BLaER1 treated with 17β-estradiol and CSF1 and Interleukin-3, amounts not matched to agents 10 nM and 100 nM (cell line): ENCODE measurements around the gene SETD1A.

Source experiments
- H3K27ac ChIP-seq, 11 experiments: shearing (Covaris generic); formaldehyde crosslinking; 2 replicates each; pipeline ENCODE4 v1.8.1; 2022
- H3K27me3 ChIP-seq, 11 experiments: shearing (Covaris generic); formaldehyde crosslinking; 2 replicates each; pipeline ENCODE4 v1.8.1; 2022
- H3K36me3 ChIP-seq, 11 experiments: shearing (Covaris generic); formaldehyde crosslinking; 2 replicates each; pipeline ENCODE4 v1.8.1; 2022
- H3K4me1 ChIP-seq, 10 experiments: shearing (Covaris generic); formaldehyde crosslinking; 2 replicates each; pipeline ENCODE4 v1.8.1; 2022
- H3K4me2 ChIP-seq, 11 experiments: shearing (Covaris generic); formaldehyde crosslinking; 2 replicates each; pipeline ENCODE4 v1.8.1; 2022
- H3K4me3 ChIP-seq, 10 experiments: shearing (Covaris generic); formaldehyde crosslinking; 2 replicates each; pipeline ENCODE4 v1.8.1; 2022
- H3K9ac ChIP-seq, 11 experiments: shearing (Covaris generic); formaldehyde crosslinking; 2 replicates each; pipeline ENCODE4 v1.8.1; 2022
- H3K9me3 ChIP-seq, 11 experiments: shearing (Covaris generic); formaldehyde crosslinking; replicated peaks in 1 of 11; 2 replicates each; pipeline ENCODE4 v1.8.1; 2022
- H4K20me1 ChIP-seq, 11 experiments: shearing (Covaris generic); formaldehyde crosslinking; 2 replicates each; pipeline ENCODE4 v1.8.1; 2022
- Cebpa-rat ChIP-seq, 11 experiments: shearing (Covaris generic); IDR thresholded peaks; 2 replicates each; pipeline ENCODE4 v1.8.1; 2022

The SETD1A gene

DNA sequence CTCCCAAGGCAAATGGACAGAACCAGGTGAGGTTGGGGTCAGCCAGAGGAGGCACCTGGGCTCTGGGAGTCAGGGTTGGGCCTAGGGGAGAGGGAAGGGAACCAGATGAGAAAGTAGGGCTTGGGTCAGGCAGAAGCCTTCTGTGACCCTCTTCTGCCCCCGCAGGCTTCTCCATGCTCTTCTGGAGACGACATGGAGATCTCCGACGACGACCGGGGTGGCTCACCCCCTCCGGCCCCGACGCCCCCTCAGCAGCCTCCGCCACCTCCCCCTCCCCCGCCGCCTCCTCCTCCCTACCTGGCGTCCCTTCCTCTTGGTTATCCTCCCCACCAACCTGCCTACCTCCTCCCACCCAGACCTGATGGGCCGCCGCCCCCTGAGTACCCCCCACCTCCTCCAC, 7.9 kb downstream of the SETD1A start:
- H3K9me3 ChIP-seq = no peaks in the 10 kb centered on the region
- H4K20me1 ChIP-seq = peaks cover 0 to 81% (median 23%) of the 10 kb centered on the region in 11 experiments; a peak in 17 of 22 replicates
- no peak overlapping the region for H3K9ac ChIP-seq
- H3K4me1 ChIP-seq = no peaks in the 10 kb centered on the region
- no peaks in the 10 kb centered on the region for H3K27me3 ChIP-seq
- H3K4me2 ChIP-seq = no peak overlapping the region
- H3K36me3 ChIP-seq = peaks cover 94 to 100% (median 99%) of the 10 kb centered on the region in 11 experiments
- no peak overlapping the region for H3K4me3 ChIP-seq
- TF ChIP-seq Cebpa-rat (IDR thresholded peaks at IDR 0.05) = no peak
- H3K27ac ChIP-seq = no peak overlapping the region

DNA sequence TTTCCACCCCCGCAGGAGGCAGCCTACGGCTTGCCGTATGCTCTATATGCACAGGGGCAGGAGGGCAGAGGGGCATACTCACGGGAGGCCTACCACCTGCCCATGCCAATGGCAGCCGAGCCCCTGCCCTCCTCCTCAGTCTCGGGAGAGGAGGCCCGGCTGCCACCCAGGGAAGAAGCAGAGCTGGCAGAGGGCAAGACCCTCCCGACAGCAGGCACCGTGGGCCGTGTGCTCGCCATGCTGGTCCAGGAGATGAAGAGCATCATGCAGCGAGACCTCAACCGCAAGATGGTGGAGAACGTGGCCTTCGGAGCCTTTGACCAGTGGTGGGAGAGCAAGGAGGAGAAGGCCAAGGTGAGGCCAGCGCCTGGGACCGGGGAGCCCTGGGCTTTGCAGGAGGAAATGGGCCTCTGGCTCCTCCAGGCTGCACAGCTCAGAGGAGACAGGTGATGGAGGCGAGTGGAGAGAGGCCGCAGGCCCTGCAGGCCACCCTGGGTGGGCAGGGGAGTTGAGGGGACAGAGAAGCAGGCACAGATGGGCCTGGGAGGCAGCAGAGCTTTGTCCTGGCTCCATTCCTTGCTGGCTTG, 8.6 kb downstream of the SETD1A start:
- TF ChIP-seq Cebpa-rat (IDR thresholded peaks at IDR 0.05) = no peak

DNA sequence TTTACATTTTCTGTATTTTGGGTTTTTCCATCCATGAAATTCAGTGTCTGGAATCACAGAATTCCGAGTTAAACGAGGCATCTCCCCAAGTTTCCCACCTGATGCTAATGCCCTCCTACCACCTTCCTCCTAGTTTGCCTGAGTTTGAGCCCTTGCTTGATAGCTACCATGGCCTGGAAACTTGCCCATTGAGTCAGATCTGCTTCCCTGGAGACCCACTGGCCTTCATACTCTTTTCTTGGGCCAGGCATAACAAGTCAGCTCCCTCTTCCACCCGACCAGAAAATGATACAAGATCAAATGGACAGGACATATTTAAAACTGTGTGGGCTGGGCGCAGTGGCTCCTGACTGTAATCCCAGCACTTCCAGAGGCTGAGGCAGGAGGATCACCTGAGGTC, 10.2 kb downstream of the SETD1A start:
- Histone ChIP-seq H3K27me3 (no peaks in the 10 kb centered on the region), H3K9me3 (no peaks in the 10 kb centered on the region), H4K20me1 (peaks cover 0 to 76% (median 26%) of the 10 kb centered on the region in 11 experiments; a peak in 17 of 22 replicates), H3K9ac (no peak overlapping the region), H3K36me3 (peaks cover 94 to 100% (median 99%) of the 10 kb centered on the region in 11 experiments), H3K4me1 (no peaks in the 10 kb centered on the region), H3K4me3 (no peak overlapping the region), H3K27ac (no peak overlapping the region), H3K4me2 (no peak overlapping the region)
- TF ChIP-seq Cebpa-rat (IDR thresholded peaks at IDR 0.05) = no peak

More for the DNA sequence above, 8.6 kb downstream of the SETD1A start:
- Histone ChIP-seq H3K27ac (no peak overlapping the region), H3K9ac (no peak overlapping the region), H4K20me1 (peaks cover 0 to 85% (median 24%) of the 10 kb centered on the region in 11 experiments; a peak in 17 of 22 replicates), H3K27me3 (no peaks in the 10 kb centered on the region), H3K4me1 (no peaks in the 10 kb centered on the region), H3K36me3 (peaks cover 94 to 100% (median 99%) of the 10 kb centered on the region in 11 experiments), H3K4me2 (no peak overlapping the region), H3K9me3 (no peaks in the 10 kb centered on the region), H3K4me3 (no peak overlapping the region)

DNA sequence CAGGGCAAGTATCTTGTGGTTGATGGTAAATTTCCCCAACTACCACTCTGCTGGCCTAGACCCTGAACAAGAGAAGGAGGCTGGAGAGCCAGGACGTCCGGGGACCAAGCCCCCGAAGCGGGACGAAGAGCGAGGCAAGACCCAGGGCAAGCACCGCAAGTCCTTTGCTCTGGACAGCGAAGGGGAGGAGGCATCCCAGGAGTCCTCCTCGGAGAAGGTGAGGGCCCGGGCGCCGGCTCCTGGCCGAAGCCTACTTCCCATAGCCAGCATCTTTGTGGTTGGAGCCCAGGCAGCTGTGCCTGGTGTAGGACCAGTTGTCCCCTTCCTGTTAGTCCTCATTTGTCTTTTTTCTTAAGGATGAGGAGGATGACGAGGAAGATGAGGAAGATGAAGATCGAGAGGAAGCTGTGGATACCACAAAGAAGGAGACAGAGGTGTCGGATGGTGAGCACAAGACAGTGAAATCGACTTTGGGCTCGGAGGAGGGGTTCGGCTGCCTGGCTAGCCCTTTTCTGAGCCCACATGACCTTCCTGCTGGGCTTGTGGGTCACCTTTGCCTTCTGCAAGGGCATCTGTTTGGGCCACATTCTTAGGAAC, 11.8 kb downstream of the SETD1A start:
- peaks cover 94 to 100% (median 99%) of the 10 kb centered on the region in 11 experiments for H3K36me3 ChIP-seq
- H3K27ac ChIP-seq = no peak overlapping the region
- peaks cover 0 to 77% (median 32%) of the 10 kb centered on the region in 11 experiments; a peak in 15 of 22 replicates for H4K20me1 ChIP-seq
- no peaks in the 10 kb centered on the region for H3K4me1 ChIP-seq
- no peak overlapping the region for H3K4me2 ChIP-seq
- H3K9me3 ChIP-seq = no peaks in the 10 kb centered on the region
- no peaks in the 10 kb centered on the region for H3K27me3 ChIP-seq
- no peak for TF ChIP-seq Cebpa-rat (IDR thresholded peaks at IDR 0.05)
- no peak overlapping the region for H3K4me3 ChIP-seq
- H3K9ac ChIP-seq = peak overlapping the region in 1 of 11 experiments; percentile 23; a peak in 1 of 22 replicates

DNA sequence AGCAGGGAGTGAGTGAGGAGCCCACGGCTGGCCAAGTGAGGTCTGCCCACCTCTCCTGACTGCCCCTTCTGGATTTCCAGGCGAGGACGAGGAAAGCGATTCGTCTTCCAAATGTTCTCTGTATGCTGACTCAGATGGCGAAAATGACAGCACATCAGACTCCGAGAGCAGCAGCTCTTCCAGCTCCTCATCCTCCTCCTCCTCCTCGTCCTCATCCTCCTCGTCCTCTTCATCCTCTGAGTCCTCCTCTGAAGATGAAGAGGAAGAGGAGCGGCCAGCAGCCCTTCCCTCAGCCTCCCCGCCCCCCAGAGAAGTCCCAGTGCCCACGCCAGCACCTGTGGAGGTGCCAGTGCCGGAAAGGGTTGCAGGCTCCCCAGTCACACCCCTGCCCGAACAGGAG, 13.7 kb downstream of the SETD1A start:
- Histone ChIP-seq H3K27ac (no peak overlapping the region), H3K27me3 (no peaks in the 10 kb centered on the region), H3K36me3 (peaks cover 95 to 100% (median 100%) of the 10 kb centered on the region in 11 experiments), H3K9ac (no peak overlapping the region), H4K20me1 (peaks cover 0 to 77% (median 22%) of the 10 kb centered on the region in 11 experiments; a peak in 14 of 22 replicates), H3K4me1 (no peaks in the 10 kb centered on the region), H3K4me3 (no peak overlapping the region), H3K9me3 (no peaks in the 10 kb centered on the region), H3K4me2 (no peak overlapping the region)
- no peak for TF ChIP-seq Cebpa-rat (IDR thresholded peaks at IDR 0.05)

DNA sequence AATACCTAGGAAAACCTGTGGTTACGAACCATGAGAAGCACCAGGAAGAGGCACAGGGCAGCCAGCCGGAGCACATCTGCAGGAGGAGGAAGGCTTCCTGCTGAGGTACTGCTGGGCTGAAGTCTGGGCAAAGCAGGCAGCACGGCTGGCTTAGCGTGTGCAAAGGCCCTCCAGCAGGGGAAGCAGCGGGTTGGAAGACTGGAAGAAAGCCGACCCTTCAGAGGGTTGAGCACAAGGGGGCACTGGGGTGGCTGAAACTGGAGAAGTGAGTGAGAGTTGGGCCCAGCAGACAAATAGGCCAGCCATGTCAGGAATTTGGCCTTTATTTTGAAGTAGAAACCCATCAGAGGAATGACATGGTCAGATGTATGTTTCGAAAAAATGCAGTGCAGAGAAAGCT, 15.3 kb downstream of the SETD1A start:
- H3K27me3 ChIP-seq = no peaks in the 10 kb centered on the region
- H3K4me3 ChIP-seq = no peak overlapping the region
- no peak for TF ChIP-seq Cebpa-rat (IDR thresholded peaks at IDR 0.05)
- peaks cover 98 to 100% (median 100%) of the 10 kb centered on the region in 11 experiments for H3K36me3 ChIP-seq
- H4K20me1 ChIP-seq = peaks cover 4 to 79% (median 32%) of the 10 kb centered on the region in 11 experiments; a peak in 19 of 22 replicates
- H3K9ac ChIP-seq = no peak overlapping the region
- H3K9me3 ChIP-seq = no peaks in the 10 kb centered on the region
- H3K27ac ChIP-seq = no peak overlapping the region
- H3K4me2 ChIP-seq = no peak overlapping the region
- no peaks in the 10 kb centered on the region for H3K4me1 ChIP-seq

DNA sequence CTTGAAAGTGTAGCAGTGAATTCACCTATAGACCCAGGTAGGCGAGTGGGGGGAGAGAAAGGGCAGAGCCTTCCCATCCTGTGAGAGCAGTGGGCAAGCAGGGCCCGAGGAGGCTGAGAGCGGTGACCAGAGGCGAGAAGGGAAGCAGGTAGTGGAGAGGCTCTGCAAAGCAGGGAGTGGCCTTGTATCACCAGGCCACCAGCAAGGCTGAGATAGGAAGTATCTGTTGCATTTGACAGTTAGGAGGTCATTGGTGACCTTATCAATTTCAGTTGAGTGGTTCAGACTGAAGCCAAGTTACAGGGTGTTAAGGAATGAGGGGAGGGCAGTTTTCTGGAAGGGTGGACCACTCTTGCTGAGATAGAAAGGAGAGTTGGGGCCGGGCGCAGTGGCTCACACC, 16.8 kb downstream of the SETD1A start:
- Histone ChIP-seq H4K20me1 (peaks cover 5 to 86% (median 43%) of the 10 kb centered on the region in 11 experiments; a peak in 20 of 22 replicates), H3K36me3 (peaks cover 97 to 100% (median 99%) of the 10 kb centered on the region in 11 experiments), H3K27me3 (no peaks in the 10 kb centered on the region), H3K9me3 (no peaks in the 10 kb centered on the region), H3K4me3 (no peak overlapping the region), H3K27ac (no peak overlapping the region), H3K4me2 (no peak overlapping the region), H3K4me1 (no peaks in the 10 kb centered on the region), H3K9ac (no peak overlapping the region)
- TF ChIP-seq Cebpa-rat (IDR thresholded peaks at IDR 0.05) = no peak

DNA sequence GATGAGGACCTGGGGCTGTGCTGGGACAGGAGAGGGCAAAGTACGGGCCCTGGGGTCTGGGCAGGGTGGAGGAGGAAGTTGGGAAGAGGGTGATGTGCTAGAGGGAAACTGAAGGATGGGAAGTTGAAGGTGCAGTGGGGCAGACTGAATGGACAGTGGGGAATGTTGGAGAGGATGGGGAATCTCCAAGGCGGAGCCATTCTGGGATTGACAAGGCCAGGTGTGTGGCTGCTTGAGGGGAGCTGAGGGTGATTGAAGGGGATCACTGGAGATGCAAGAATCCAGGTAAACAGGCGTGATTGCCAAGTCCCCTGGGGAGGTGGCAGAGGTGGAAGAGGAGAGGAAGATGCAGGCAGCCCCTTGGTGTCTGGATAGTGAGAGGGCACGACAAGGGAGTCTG, 18.9 kb downstream of the SETD1A start:
- Histone ChIP-seq H3K4me2 (no peak overlapping the region), H3K4me1 (no peaks in the 10 kb centered on the region), H3K27ac (no peak overlapping the region), H4K20me1 (peaks cover 5 to 78% (median 53%) of the 10 kb centered on the region in 11 experiments; a peak in 20 of 22 replicates), H3K9me3 (no peaks in the 10 kb centered on the region), H3K4me3 (no peak overlapping the region), H3K9ac (no peak overlapping the region), H3K27me3 (no peaks in the 10 kb centered on the region), H3K36me3 (peaks cover 95 to 99% (median 97%) of the 10 kb centered on the region in 11 experiments)
- TF ChIP-seq Cebpa-rat (IDR thresholded peaks at IDR 0.05) = no peak

DNA sequence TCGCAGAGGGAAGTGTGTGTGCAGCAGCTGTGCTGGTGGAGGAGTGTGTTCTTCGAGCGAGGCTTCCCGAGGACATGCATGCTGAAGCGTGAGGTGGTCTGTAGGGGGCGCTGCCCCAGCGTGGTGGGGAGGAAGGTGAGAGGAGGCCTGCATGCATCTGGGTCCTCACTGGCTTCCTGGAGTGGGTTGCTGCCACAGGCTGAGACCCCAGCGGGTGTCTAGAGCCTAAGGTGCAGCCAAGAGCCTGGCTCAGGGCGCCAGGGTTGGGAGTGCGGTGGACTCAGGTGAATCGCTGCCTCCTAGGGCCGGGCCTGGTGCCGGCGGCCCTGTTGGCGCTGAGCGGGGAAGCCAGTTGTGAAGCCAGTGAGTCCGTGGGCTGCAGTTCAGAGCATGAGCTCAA, 19.9 kb downstream of the SETD1A start:
- Histone ChIP-seq H3K4me3 (no peak overlapping the region), H4K20me1 (peaks cover 5 to 88% (median 54%) of the 10 kb centered on the region in 11 experiments; a peak in 20 of 22 replicates), H3K4me1 (no peaks in the 10 kb centered on the region), H3K9ac (no peak overlapping the region), H3K27me3 (no peaks in the 10 kb centered on the region), H3K27ac (no peak overlapping the region), H3K4me2 (no peak overlapping the region), H3K36me3 (peaks cover 92 to 99% (median 97%) of the 10 kb centered on the region in 11 experiments), H3K9me3 (no peaks in the 10 kb centered on the region)
- no peak for TF ChIP-seq Cebpa-rat (IDR thresholded peaks at IDR 0.05)
